Stomach (tissue), 9 donors: ENCODE measurements around the gene HSPBAP1. TPM values are rescaled to one million over a fixed set of nuclear protein-coding genes. Genes with fewer than 3 reads are reported as not detected.

Experiments used
- DNase-seq, 2 donors: peaks; one replicate each; pipeline versions ENCODE4 v3.0.0 to v3.0.0-alpha.2; 2013 to 2019
- H3K27ac ChIP-seq, 5 donors: fragments of 200-600 bp in 4 of 5; sonication (generic) in 4 of 5; one replicate each; pipeline ENCODE4 v1.5.1; 2013 to 2019; ENCODE audit warnings: mild to moderate bottlenecking in 1 of 5, moderate library complexity in 1 of 5
- H3K27me3 ChIP-seq, 3 donors: fragments of 200-600 bp; sonication (generic); one replicate each; pipeline ENCODE4 v1.5.1; 2017 to 2019; ENCODE audit warnings: mixed run types in 1 of 3
- H3K36me3 ChIP-seq, 4 donors: fragments of 200-600 bp; sonication (generic); 1 replicate in 3 of 4; 2 replicates in 1 of 4; pipeline ENCODE4 v1.5.1; 2016 to 2019
- H3K4me1 ChIP-seq, 4 donors: fragments of 200-600 bp; sonication (generic); one replicate each; pipeline ENCODE4 v1.5.1; 2016 to 2019
- H3K4me3 ChIP-seq, 4 donors: fragments of 200-600 bp; sonication (generic) in 3 of 4; one replicate each; pipeline ENCODE4 v1.5.1; 2016 to 2019; ENCODE audit warnings: mild to moderate bottlenecking in 1 of 4
- H3K9me3 ChIP-seq, 4 donors: fragments of 200-600 bp; sonication (generic); one replicate each; pipeline ENCODE4 v1.5.1; 2016 to 2019
- CTCF ChIP-seq, 7 experiments: fragments of 450-650 bp in 4 of 7; fragments of 200-600 bp in 3 of 7; sonication (generic) in 3 of 7; IDR thresholded peaks; one replicate each; pipeline ENCODE4 v1.5.1; 2016 to 2019; ENCODE audit warnings: antibody characterized with exemption in 7 of 7, control low read depth in 2 of 7, mild to moderate bottlenecking in 1 of 7
- EP300 ChIP-seq: sonication (generic); formaldehyde crosslinking; IDR thresholded peaks from one replicate; pipeline ENCODE4 v1.6.1; 2017; ENCODE audit warnings: antibody characterized with exemption
- POLR2A ChIP-seq, 4 donors: fragments of 450-650 bp; IDR thresholded peaks; one replicate each; pipeline ENCODE4 v1.6.1; 2016; ENCODE audit warnings: antibody characterized with exemption in 4 of 4, control low read depth in 2 of 4, mild to moderate bottlenecking in 1 of 4, moderate library complexity in 1 of 4
- POLR2AphosphoS5 ChIP-seq, 3 donors: sonication (generic); formaldehyde crosslinking; IDR thresholded peaks; one replicate each; pipeline ENCODE4 v1.6.1; 2016; ENCODE audit warnings: antibody characterized with exemption in 3 of 3
- WGBS, 5 donors: extraction: QIAGEN DNeasy Blood & Tissue Kit in 3 of 5; methylation state at CpG; one replicate each; pipeline versions ENCODE4 v1.1.5 to v1.1.7; 2013 to 2018; 5-methylcytosine and 5-hydroxymethylcytosine counted together
- intact Hi-C: fragments of 100-400 bp; cut with DNase I; formaldehyde crosslinking; loops from one replicate; pipeline ENCODE4 v1.15.1; 2023; ENCODE audit warnings: low total_unique reads
- polyA plus RNA-seq, 3 donors: library from polyadenylated mRNA; stranded (reverse); fragments of 200-250 nt; gene quantifications; one replicate each; pipeline ENCODE4 v1.2.3, GENCODE V29; 2013
- total RNA-seq, 5 donors: library from RNA; depleted of rRNA; stranded (reverse); fragments of >200 nt; gene quantifications; one replicate each; pipeline versions ENCODE4 v1.1.0 to v1.2.3, GENCODE V29; 2014 to 2016
- donor health status: healthy with polysubstance abuse.
- donor health status: Bipolar disorder and iron deficiency.
- donor health status: healthy.

HSPBAP1 gene
- total and polyA plus RNA-seq, 8 donors = 1.7 to 16.5 (median 8.8) TPM; not detected in 1

GRCh38 chr3:122727294-122727693, 66.3 kb downstream of the HSPBAP1 start:
- no peak for TF ChIP-seq CTCF (IDR thresholded peaks at IDR 0.05)
- no peak for TF ChIP-seq POLR2A (IDR thresholded peaks at IDR 0.05)
- no peak for TF ChIP-seq EP300
- no peak for TF ChIP-seq POLR2AphosphoS5 (IDR thresholded peaks at IDR 0.05)
- H3K4me1 ChIP-seq = no peaks in the 10 kb centered on the region
- H3K4me3 ChIP-seq = no peak overlapping the region
- intact Hi-C loops = no loop called here
- H3K27me3 ChIP-seq = no peaks in the 10 kb centered on the region
- no peak for DNase-seq
- H3K36me3 ChIP-seq = peaks cover 0 to 46% (median 41%) of the 10 kb centered on the region in 4 donors
- H3K9me3 ChIP-seq = no peaks in the 10 kb centered on the region
- WGBS, 5 donors = 94 to 98% (median 95%) methylated on average over 3 of the region's 3 CpGs
- H3K27ac ChIP-seq = no peak overlapping the region

DNA sequence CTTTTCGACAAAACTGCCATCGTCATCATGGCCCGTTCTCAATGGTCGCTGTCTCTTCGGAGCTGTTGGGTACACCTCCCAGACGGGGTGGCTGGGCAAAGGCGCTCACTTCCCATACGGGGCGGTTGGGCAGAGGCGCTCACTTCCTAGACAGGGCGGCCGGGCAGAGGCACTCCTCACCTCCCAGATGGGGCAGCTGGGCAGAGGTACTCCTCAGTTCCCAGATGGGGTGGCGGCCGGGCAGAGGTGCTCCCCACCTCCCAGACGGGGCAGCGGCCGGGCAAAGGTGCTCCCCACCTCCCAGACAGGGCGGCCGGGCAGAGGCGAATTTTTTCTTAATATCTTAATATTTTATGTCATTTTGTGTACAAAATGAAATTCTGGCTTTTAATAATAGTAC, 68.5 kb downstream of the HSPBAP1 start:
- intact Hi-C loops = no loop called here
- DNase-seq = no peak
- Histone ChIP-seq H3K36me3 (peaks cover 0 to 61% (median 53%) of the 10 kb centered on the region in 4 donors), H3K27ac (no peak overlapping the region), H3K9me3 (no peaks in the 10 kb centered on the region), H3K4me3 (no peak overlapping the region), H3K4me1 (no peaks in the 10 kb centered on the region), H3K27me3 (no peaks in the 10 kb centered on the region)
- 95 to 99% (median 99%) methylated on average over 20 of the region's 20 CpGs for WGBS, 5 donors
- TF ChIP-seq POLR2A (IDR thresholded peaks at IDR 0.05) (no peak), EP300 (no peak), CTCF (IDR thresholded peaks at IDR 0.05) (no peak), POLR2AphosphoS5 (IDR thresholded peaks at IDR 0.05) (no peak)

DNA sequence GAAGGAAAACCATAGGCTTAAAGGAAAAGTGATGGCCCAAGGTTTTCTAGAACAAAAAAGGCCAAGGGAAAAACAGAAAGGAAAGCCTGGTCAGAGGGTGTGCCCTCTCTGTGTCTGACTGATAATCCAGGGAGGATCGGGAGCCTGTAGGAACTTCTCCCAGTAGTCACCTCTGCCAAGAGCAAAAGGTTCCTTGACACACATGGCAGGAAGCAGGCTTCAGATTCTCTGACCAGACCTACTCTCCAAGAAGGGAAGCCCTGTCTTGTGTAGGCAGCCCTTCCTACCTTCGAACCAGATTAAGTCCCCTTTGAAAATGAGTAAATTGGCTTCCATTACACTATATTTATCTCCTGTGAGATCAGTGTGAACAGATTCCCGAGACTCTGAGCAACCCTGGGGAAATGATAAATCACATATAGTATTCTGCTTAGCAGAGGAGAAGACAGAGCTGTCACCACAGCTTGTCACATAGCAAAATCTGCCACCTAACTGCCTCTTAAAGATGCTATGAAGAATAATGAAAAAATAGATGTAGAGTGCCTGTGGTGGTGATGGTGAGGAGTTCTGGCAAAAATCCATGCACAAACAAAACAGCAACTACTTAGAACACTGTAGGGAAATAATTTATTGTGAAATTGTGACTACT, 74.2 kb downstream of the HSPBAP1 start:
- Histone ChIP-seq H3K36me3 (peaks cover 32 to 90% (median 84%) of the 10 kb centered on the region in 4 donors), H3K4me3 (no peak overlapping the region), H3K27ac (no peak overlapping the region), H3K9me3 (no peaks in the 10 kb centered on the region), H3K4me1 (no peaks in the 10 kb centered on the region), H3K27me3 (no peaks in the 10 kb centered on the region)
- TF ChIP-seq CTCF (IDR thresholded peaks at IDR 0.05) (no peak), EP300 (no peak), POLR2AphosphoS5 (IDR thresholded peaks at IDR 0.05) (no peak), POLR2A (IDR thresholded peaks at IDR 0.05) (no peak)
- 69 to 89% (median 86%) methylated on average over 3 of the region's 3 CpGs for WGBS, 5 donors
- DNase-seq = no peak
- intact Hi-C loops = no loop called here

- Histone ChIP-seq H3K27ac (no peak overlapping the region), H3K9me3 (no peaks in the 10 kb centered on the region), H3K36me3 (peaks cover 44 to 99% (median 95%) of the 10 kb centered on the region in 4 donors), H3K4me1 (no peaks in the 10 kb centered on the region), H3K27me3 (no peaks in the 10 kb centered on the region), H3K4me3 (no peak overlapping the region)
- intact Hi-C loops = no loop called here
- no peak for TF ChIP-seq CTCF (IDR thresholded peaks at IDR 0.05)
- WGBS, 5 donors = 91 to 97% (median 96%) methylated on average over 4 of the region's 4 CpGs
- no peak for DNase-seq
Observed at GRCh38 chr3:122716667-122717066, 77.0 kb downstream of the HSPBAP1 start.
